ENCODE measurements around the gene GALNT9. TPM values are rescaled to one million over a fixed set of nuclear protein-coding genes. Genes with fewer than 3 reads are reported as not detected.

GALNT9 gene
- total and polyA plus RNA-seq, 2 experiments from 2014 or later: 0.33 to 1.4 TPM

DNA sequence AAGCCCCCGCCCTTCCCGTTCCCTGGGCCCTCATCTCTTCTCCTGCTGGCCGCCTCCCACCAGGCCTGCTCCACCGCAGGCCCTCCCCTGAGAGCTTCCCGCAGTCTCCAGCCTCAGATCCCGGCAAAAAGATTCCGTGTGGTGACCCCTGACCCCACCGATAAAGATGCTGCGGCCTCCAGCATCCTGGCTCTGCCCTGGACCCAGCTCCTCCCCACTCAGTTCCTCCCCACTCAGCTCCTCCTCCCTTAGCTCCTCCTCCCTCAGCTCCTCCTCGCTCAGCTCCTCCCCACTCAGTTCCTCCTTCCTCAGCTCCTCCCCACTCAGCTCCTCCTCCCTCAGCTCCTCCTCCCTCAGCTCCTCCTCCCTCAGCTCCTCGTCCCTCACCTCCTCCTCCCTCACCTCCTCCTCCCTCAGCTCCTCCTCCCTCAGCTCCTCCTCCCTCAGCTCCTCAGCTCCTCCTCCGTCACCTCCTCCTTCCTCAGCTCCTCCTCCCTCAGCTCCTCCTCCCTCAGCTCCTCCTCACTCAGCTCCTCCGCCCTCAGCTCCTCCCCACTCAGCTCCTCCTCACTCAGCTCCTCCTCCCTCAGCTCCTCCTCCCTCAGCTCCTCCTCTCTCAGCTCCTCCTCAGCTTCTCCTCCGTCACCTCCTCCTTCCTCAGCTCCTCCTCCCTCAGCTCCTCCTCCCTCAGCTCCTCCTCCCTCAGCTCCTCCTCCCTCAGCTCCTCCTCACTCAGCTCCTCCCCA, 168.2 kb downstream of the GALNT9 start:
- no peaks in the 10 kb centered on the region for H4K20me1 ChIP-seq (ENCODE audit: insufficient read depth)
- no peaks in the 10 kb centered on the region for H3K36me3 ChIP-seq (ENCODE audit: low read depth)
- H3K4me1 ChIP-seq (ENCODE audit: insufficient read depth): peaks cover 9% of the 10 kb centered on the region
- no peak overlapping the region for H3K27ac ChIP-seq
- peaks cover 20% of the 10 kb centered on the region for H3F3A ChIP-seq (ENCODE audit: insufficient read depth)
- in situ Hi-C loops (cut with MboI): loop anchor here (25.0 kb wide), 1 partner anchor 451 kb away; the partner anchor contains the start of genes LRCOL1 and P2RX2
- no peak overlapping the region for H2AFZ ChIP-seq
- no peak for DNase-seq
- H3K9me2 ChIP-seq (ENCODE audit: insufficient read depth): no peaks in the 10 kb centered on the region
- no peaks in the 10 kb centered on the region for H3K27me3 ChIP-seq (replicated peaks; ENCODE audit: insufficient read depth)
- TF ChIP-seq EZH2 (IDR thresholded peaks at IDR 0.05; ENCODE audit: insufficient read depth, poor library complexity, severe bottlenecking): no peak
- TF ChIP-seq EZH2phosphoT487 (IDR thresholded peaks at IDR 0.05; ENCODE audit: insufficient read depth, low read depth): no peak
- 27 to 38% methylated on average over 7 to 14 of the region's 14 CpGs for WGBS, 2 experiments (ENCODE audit: low coverage in 1 of 2, low lambda C conversion rate in 2 of 2, missing lambda C conversion rate in 2 of 2)
- no peak overlapping the region for H3K9ac ChIP-seq
- no peaks in the 10 kb centered on the region for H3K9me3 ChIP-seq (ENCODE audit: low read depth)
- no peak overlapping the region for H3K4me3 ChIP-seq
- H3K4me2 ChIP-seq (ENCODE audit: unreplicated experiment): no peak overlapping the region
- no peaks in the 10 kb centered on the region for H3K79me2 ChIP-seq (ENCODE audit: insufficient read depth)

DNA sequence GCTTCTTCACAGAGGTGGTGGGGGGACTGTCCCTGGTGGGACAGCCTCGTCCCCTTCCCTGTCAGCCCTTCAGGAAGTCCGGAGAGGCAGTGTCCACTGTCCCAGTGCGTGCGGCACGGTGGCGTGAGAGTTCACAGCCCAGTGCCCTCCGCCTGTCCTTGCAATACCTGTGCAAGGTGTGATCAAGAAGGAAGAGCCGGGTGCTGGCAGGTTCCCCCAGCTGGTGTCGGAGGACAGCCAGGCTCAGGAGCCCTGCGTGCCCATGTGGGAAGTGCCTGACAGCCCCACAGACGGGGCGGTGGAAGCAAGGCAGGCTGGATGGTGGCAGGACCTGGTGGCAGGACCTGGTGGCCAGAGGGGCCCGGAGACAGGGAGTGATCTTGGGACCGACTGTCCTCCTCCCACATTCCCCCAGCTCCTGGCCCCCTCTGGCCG, 168.8 kb downstream of the GALNT9 start:
- no peak for DNase-seq
- Histone ChIP-seq H3K4me3 (no peak overlapping the region), H2AFZ (no peak overlapping the region), H3K36me3 (ENCODE audit: low read depth) (no peaks in the 10 kb centered on the region), H4K20me1 (ENCODE audit: insufficient read depth) (no peaks in the 10 kb centered on the region), H3K9me2 (ENCODE audit: insufficient read depth) (no peaks in the 10 kb centered on the region), H3F3A (ENCODE audit: insufficient read depth) (peaks cover 23% of the 10 kb centered on the region), H3K79me2 (ENCODE audit: insufficient read depth) (no peaks in the 10 kb centered on the region), H3K4me1 (ENCODE audit: insufficient read depth) (peaks cover 9% of the 10 kb centered on the region), H3K9ac (no peak overlapping the region), H3K4me2 (ENCODE audit: unreplicated experiment) (no peak overlapping the region), H3K27ac (no peak overlapping the region), H3K27me3 (replicated peaks; ENCODE audit: insufficient read depth) (no peaks in the 10 kb centered on the region), H3K9me3 (ENCODE audit: low read depth) (no peaks in the 10 kb centered on the region)
- no peak for TF ChIP-seq EZH2phosphoT487 (IDR thresholded peaks at IDR 0.05; ENCODE audit: insufficient read depth, low read depth)
- TF ChIP-seq EZH2 (IDR thresholded peaks at IDR 0.05; ENCODE audit: insufficient read depth, poor library complexity, severe bottlenecking): no peak
- WGBS, 2 experiments (ENCODE audit: low coverage in 1 of 2, low lambda C conversion rate in 2 of 2, missing lambda C conversion rate in 2 of 2): 91 to 94% methylated on average over 10 to 15 of the region's 15 CpGs
- in situ Hi-C loops (cut with MboI): loop anchor here (25.0 kb wide), 1 partner anchor 452 kb away; the partner anchor contains the start of genes LRCOL1 and P2RX2

DNA sequence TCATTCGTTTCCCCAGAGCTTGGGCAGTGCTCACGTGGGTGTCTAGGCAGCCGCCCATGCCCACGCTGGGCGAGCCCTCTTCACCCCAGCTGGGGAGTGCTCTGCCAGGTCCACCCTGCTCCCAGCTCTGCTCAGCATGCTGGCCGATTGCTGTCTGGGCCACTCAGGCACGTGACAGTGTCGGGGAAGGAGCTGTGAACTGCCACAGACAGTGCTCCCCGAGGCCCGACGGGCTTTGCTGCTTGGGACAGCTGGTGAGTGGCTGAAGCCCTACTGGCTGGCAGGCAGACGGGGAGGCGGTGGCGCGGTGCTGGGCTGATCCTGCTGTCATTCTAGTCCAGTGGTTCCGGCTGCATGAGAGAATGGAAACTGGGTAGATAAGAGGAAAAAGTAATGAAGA, 169.4 kb downstream of the GALNT9 start:
- H4K20me1 ChIP-seq (ENCODE audit: insufficient read depth): no peaks in the 10 kb centered on the region
- H3K27ac ChIP-seq: no peak overlapping the region
- in situ Hi-C loops (cut with MboI): loop anchor here (25.0 kb wide), 1 partner anchor 452 kb away; the partner anchor contains the start of genes LRCOL1 and P2RX2
- H3K27me3 ChIP-seq (replicated peaks; ENCODE audit: insufficient read depth): no peaks in the 10 kb centered on the region
- H3K9me2 ChIP-seq (ENCODE audit: insufficient read depth): no peaks in the 10 kb centered on the region
- peaks cover 23% of the 10 kb centered on the region for H3F3A ChIP-seq (ENCODE audit: insufficient read depth)
- H3K79me2 ChIP-seq (ENCODE audit: insufficient read depth): no peaks in the 10 kb centered on the region
- WGBS, 2 experiments (ENCODE audit: low coverage in 1 of 2, low lambda C conversion rate in 2 of 2, missing lambda C conversion rate in 2 of 2): 95 to 96% methylated on average over 16 of the region's 16 CpGs
- TF ChIP-seq EZH2phosphoT487 (IDR thresholded peaks at IDR 0.05; ENCODE audit: insufficient read depth, low read depth) (no peak), EZH2 (IDR thresholded peaks at IDR 0.05; ENCODE audit: insufficient read depth, poor library complexity, severe bottlenecking) (no peak)
- no peak for DNase-seq
- no peaks in the 10 kb centered on the region for H3K9me3 ChIP-seq (ENCODE audit: low read depth)
- H3K9ac ChIP-seq: no peak overlapping the region
- no peaks in the 10 kb centered on the region for H3K36me3 ChIP-seq (ENCODE audit: low read depth)
- no peak overlapping the region for H3K4me2 ChIP-seq (ENCODE audit: unreplicated experiment)
- no peak overlapping the region for H3K4me3 ChIP-seq
- H2AFZ ChIP-seq: no peak overlapping the region
- peaks cover 9% of the 10 kb centered on the region for H3K4me1 ChIP-seq (ENCODE audit: insufficient read depth)

- Histone ChIP-seq H3K4me1 (ENCODE audit: insufficient read depth) (peaks cover 9% of the 10 kb centered on the region), H3K36me3 (ENCODE audit: low read depth) (no peaks in the 10 kb centered on the region), H3K9me2 (ENCODE audit: insufficient read depth) (no peaks in the 10 kb centered on the region), H2AFZ (no peak overlapping the region), H3K27me3 (replicated peaks; ENCODE audit: insufficient read depth) (no peaks in the 10 kb centered on the region), H3F3A (ENCODE audit: insufficient read depth) (peaks cover 23% of the 10 kb centered on the region), H3K9ac (no peak overlapping the region), H3K79me2 (ENCODE audit: insufficient read depth) (no peaks in the 10 kb centered on the region), H4K20me1 (ENCODE audit: insufficient read depth) (no peaks in the 10 kb centered on the region), H3K4me2 (ENCODE audit: unreplicated experiment) (no peak overlapping the region), H3K4me3 (no peak overlapping the region), H3K27ac (no peak overlapping the region), H3K9me3 (ENCODE audit: low read depth) (no peaks in the 10 kb centered on the region)
- WGBS, 2 experiments (ENCODE audit: low coverage in 1 of 2, low lambda C conversion rate in 2 of 2, missing lambda C conversion rate in 2 of 2): 79% methylated on average over 9 to 14 of the region's 14 CpGs
- DNase-seq: no peak
- in situ Hi-C loops (cut with MboI): loop anchor here (25.0 kb wide), 1 partner anchor 453 kb away; the partner anchor contains the start of genes LRCOL1 and P2RX2
- no peak for TF ChIP-seq EZH2 (IDR thresholded peaks at IDR 0.05; ENCODE audit: insufficient read depth, poor library complexity, severe bottlenecking)
- TF ChIP-seq EZH2phosphoT487 (IDR thresholded peaks at IDR 0.05; ENCODE audit: insufficient read depth, low read depth): no peak
Observed at GRCh38 chr12:132159555-132160003, 169.8 kb downstream of the GALNT9 start.
